HG03175 (cell line): ENCODE results near the gene BTBD10.

Experiments
- ATAC-seq: cut with Tn5 transposase; IDR thresholded peaks from one replicate; pipeline ENCODE4 v1.9.1; 2021; ENCODE audit warnings: mild to moderate bottlenecking, moderate library complexity; ENCODE audit not compliant: unreplicated experiment

BTBD10 gene

DNA sequence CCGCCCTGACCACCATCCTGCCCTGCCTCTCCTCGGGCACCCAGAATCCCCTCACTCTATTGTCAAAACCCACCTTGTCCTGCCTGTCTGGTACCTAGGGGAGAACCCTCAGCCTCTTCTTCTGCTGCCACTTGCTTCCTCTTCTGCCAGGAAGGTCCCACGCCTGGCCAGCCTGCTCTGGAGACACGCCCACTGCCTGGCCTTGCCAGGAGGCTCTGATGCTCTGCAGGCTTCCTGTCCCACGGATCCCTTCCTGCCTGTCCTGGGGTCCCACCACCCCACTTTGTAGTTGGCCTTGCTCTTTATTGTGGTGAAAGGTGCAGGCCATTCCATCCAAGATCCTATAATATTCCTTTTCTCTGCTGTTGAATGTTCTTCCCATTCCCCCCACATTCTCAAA, 122.0 kb downstream of the BTBD10 start:
- ATAC-seq = no peak

GRCh38 chr11:13339195-13340153, 123.5 kb downstream of the BTBD10 start:
- no peak for ATAC-seq

DNA sequence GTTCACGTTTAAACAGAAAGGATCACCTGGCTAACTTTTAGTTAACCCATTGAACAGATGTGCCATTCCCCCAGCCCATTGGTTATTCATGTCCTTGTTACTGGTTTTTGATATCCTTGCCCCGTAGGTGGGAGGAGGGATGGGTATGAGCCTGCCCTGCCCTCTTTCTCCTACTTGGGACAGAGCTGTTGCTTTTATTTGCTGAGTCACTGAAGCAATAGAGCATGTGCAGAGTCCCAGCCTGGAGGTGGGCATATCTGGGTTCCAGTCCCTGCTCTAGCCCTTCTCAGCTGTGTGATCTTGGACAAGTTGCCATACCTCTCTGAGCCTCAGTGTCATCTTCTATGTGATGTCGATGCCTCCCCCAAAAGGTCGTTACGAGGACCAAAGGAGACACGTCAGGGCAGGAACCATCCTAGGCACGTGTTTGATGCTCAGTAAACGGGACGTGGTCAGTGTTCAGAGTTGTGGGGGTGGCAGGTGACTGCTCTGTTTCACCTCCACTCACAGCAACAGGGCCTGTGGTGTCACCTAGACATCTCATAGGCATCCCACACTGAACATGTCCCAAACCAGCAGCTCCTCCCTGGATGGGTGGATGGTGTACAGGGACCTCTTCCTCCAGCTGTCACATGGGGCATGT, 124.5 kb downstream of the BTBD10 start:
- ATAC-seq = no peak

- peak; percentile 36 for ATAC-seq
These were observed 125.0 kb downstream of the BTBD10 start for GRCh38 chr11:13338019-13338426.
